Fibroblast of lung (primary cell): Measurements from ENCODE around the gene OCA2.

Source experiments
- EZH2 ChIP-seq: IDR thresholded peaks from 2 replicates; pipeline ENCODE4 v1.5.1; 2012; ENCODE audit warnings: low read length, control low read depth, mild to moderate bottlenecking; ENCODE audit errors: missing control alignments
- TF ChIP-seq, protein P1 (sequence below), 2 donors: IDR thresholded peaks in 1 of 2; conservative IDR thresholded peaks in 1 of 2; 1 replicate in 1 of 2; 2 replicates in 1 of 2; pipeline ENCODE4 v1.5.1; 2011 to 2012; ENCODE audit warnings: low read length in 2 of 2, control low read depth in 1 of 2, inconsistent platforms in 1 of 2, low read depth in 1 of 2, mild to moderate bottlenecking in 1 of 2

GRCh38 chr15:28022961-28023360 lies 76.2 kb downstream of the OCA2 start:
- TF ChIP-seq, protein P1, sequence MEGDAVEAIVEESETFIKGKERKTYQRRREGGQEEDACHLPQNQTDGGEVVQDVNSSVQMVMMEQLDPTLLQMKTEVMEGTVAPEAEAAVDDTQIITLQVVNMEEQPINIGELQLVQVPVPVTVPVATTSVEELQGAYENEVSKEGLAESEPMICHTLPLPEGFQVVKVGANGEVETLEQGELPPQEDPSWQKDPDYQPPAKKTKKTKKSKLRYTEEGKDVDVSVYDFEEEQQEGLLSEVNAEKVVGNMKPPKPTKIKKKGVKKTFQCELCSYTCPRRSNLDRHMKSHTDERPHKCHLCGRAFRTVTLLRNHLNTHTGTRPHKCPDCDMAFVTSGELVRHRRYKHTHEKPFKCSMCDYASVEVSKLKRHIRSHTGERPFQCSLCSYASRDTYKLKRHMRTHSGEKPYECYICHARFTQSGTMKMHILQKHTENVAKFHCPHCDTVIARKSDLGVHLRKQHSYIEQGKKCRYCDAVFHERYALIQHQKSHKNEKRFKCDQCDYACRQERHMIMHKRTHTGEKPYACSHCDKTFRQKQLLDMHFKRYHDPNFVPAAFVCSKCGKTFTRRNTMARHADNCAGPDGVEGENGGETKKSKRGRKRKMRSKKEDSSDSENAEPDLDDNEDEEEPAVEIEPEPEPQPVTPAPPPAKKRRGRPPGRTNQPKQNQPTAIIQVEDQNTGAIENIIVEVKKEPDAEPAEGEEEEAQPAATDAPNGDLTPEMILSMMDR (conservative IDR thresholded peaks at IDR 0.05 in 1 of 2, IDR thresholded peaks at IDR 0.05 in 1 of 2; ENCODE audit: low read depth in 1 of 2, low read length in 2 of 2) = no peak
- TF ChIP-seq EZH2 = no peak
